DND-41 (cell line): ENCODE data around the gene OBSCN.

Source experiments
- ATAC-seq: fragments of 200-7000 bp; cut with Tn5 transposase; 3 replicates; pipeline ENCODE4 v1.9.1; 2021; ENCODE audit warnings: low read depth; ENCODE audit not compliant: insufficient read depth
- DNase-seq: peaks from one replicate; pipeline ENCODE4 v3.0.0-alpha.2; 2020
- H2AFZ ChIP-seq: 2 replicates; pipeline ENCODE4 v1.6.0; 2012; ENCODE audit warnings: low read depth, low read length
- H3K27ac ChIP-seq: 2 replicates; pipeline ENCODE4 v1.5.1; 2012; ENCODE audit warnings: low read length, inconsistent platforms
- H3K27me3 ChIP-seq: fragments of 200-600 bp; sonication (generic); 2 replicates; pipeline ENCODE4 v1.6.0; 2012; ENCODE audit warnings: low read length, mild to moderate bottlenecking, inconsistent platforms; ENCODE audit not compliant: insufficient read depth, poor library complexity
- H3K36me3 ChIP-seq: 2 replicates; pipeline ENCODE4 v1.5.1; 2012; ENCODE audit warnings: low read length, inconsistent platforms; ENCODE audit not compliant: insufficient read depth
- H3K4me1 ChIP-seq: 2 replicates; pipeline ENCODE4 v1.5.1; 2012; ENCODE audit warnings: mild to moderate bottlenecking, low read length; ENCODE audit not compliant: insufficient read depth
- H3K4me2 ChIP-seq: 2 replicates; pipeline ENCODE4 v1.6.0; 2012; ENCODE audit warnings: mild to moderate bottlenecking, moderate library complexity, low read length, inconsistent platforms; ENCODE audit not compliant: insufficient read depth
- H3K4me3 ChIP-seq, 2 experiments: fragments of 200-600 bp in 1 of 2; shearing (Covaris generic) in 1 of 2; 2 replicates each; pipeline ENCODE4 v1.5.1; 2012 to 2016; ENCODE audit warnings: inconsistent platforms in 2 of 2, low read length in 2 of 2, mild to moderate bottlenecking in 2 of 2, low read depth in 1 of 2, moderate library complexity in 1 of 2
- H3K79me2 ChIP-seq: 2 replicates; pipeline ENCODE4 v1.6.0; 2012; ENCODE audit warnings: low read length, inconsistent platforms; ENCODE audit not compliant: insufficient read depth
- H3K9ac ChIP-seq: 2 replicates; pipeline ENCODE4 v1.6.0; 2012; ENCODE audit warnings: low read depth, mild to moderate bottlenecking, inconsistent platforms, low read length, moderate library complexity
- H3K9me3 ChIP-seq: 2 replicates; pipeline ENCODE4 v1.5.1; 2012; ENCODE audit warnings: low read length, moderate library complexity, mild to moderate bottlenecking, inconsistent platforms; ENCODE audit not compliant: insufficient read depth, severe bottlenecking
- H4K20me1 ChIP-seq: 2 replicates; pipeline ENCODE4 v1.6.0; 2012; ENCODE audit warnings: low read length; ENCODE audit not compliant: insufficient read depth
- CTCF ChIP-seq: IDR thresholded peaks from 2 replicates; pipeline ENCODE4 v1.5.1; 2012; ENCODE audit warnings: borderline replicate concordance, low read length, moderate library complexity, mild to moderate bottlenecking; ENCODE audit not compliant: poor library complexity, severe bottlenecking; ENCODE audit errors: extremely low read depth
- EZH2 ChIP-seq: IDR thresholded peaks from 3 replicates; pipeline ENCODE4 v1.6.1; 2012; ENCODE audit warnings: borderline replicate concordance, low read depth, mild to moderate bottlenecking, moderate library complexity, low read length, inconsistent platforms; ENCODE audit not compliant: severe bottlenecking

OBSCN gene

DNA sequence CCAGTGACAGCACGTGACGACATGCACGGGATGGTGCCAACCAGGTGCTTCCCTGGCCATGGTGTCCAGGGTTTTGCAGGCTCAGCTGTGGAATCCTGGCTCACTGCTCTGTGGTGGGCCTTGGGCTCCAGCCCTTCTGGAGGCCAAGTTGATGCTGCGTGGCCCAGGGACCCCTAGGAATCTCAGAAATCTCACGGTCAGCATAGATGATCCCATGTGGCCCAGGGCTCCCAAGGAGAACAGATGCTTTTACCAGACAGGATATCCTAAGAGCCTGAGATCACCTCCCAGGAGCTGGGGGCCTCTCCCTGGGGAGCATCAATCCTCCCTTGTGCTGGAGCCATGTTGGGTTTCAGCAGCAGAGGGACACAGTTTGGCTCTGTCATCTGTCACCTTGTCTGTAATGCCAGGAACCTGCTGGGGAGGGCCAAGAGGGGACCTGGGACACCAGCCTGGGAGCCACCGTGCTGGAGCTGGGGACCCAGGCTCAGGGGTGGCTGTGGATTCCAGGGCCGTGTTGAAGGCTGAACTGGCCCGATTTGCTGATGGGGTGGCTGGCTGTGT lies 134.9 kb downstream of the OBSCN start:
- Histone ChIP-seq H3K9me3 (no peaks in the 10 kb centered on the region), H3K79me2 (no peaks in the 10 kb centered on the region), H4K20me1 (peaks cover 3% of the 10 kb centered on the region; the same call in 1 of the 2 replicates), H3K27ac (no peak overlapping the region), H2AFZ (no peak overlapping the region), H3K4me2 (no peak overlapping the region), H3K36me3 (peaks cover 40% of the 10 kb centered on the region), H3K4me1 (no peaks in the 10 kb centered on the region), H3K27me3 (no peaks in the 10 kb centered on the region), H3K4me3 (no peak overlapping the region), H3K9ac (no peak overlapping the region)
- TF ChIP-seq EZH2 (no peak), CTCF (no peak)
- ATAC-seq (no peak), DNase-seq (no peak)

- no peak for ATAC-seq
- H3K4me2 ChIP-seq: no peak overlapping the region
- no peak overlapping the region for H3K4me3 ChIP-seq
- H4K20me1 ChIP-seq: peaks cover 3% of the 10 kb centered on the region; the same call in 1 of the 2 replicates
- TF ChIP-seq CTCF (no peak), EZH2 (no peak)
- H3K9ac ChIP-seq: no peak overlapping the region
- no peak overlapping the region for H3K27ac ChIP-seq
- no peak overlapping the region for H2AFZ ChIP-seq
- H3K9me3 ChIP-seq: no peaks in the 10 kb centered on the region
- H3K27me3 ChIP-seq: no peaks in the 10 kb centered on the region
- DNase-seq: no peak
- H3K36me3 ChIP-seq: peaks cover 35% of the 10 kb centered on the region
- H3K4me1 ChIP-seq: no peaks in the 10 kb centered on the region
- H3K79me2 ChIP-seq: no peaks in the 10 kb centered on the region
Observed at GRCh38 chr1:228343191-228343661, 135.4 kb downstream of the OBSCN start.

DNA sequence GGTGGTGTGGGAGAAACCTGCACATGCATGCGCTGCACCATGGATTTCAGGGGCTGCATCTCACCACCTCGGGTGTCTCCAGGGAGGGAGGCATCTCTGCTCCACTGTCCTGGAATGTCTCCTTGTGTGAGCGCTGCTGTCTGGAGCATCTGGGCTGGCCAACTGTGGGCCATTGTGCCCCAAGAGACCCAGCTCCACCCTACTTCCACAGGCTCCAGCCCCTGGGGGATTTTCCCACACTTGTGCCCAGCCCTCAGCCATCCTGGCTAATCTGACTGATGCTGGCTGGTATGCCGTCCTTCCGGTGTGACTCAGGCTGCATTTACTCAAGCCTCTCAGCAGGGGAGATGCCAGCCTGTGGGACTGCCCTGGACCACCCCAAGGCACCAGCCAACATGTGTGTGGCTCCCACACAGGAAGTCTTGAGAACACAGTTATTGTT lies 136.8 kb downstream of the OBSCN start:
- Histone ChIP-seq H3K36me3 (peaks cover 20% of the 10 kb centered on the region), H3K4me2 (no peak overlapping the region), H3K9me3 (no peaks in the 10 kb centered on the region), H2AFZ (no peak overlapping the region), H3K79me2 (no peaks in the 10 kb centered on the region), H3K27ac (no peak overlapping the region), H4K20me1 (no peaks in the 10 kb centered on the region; the same call in 1 of the 2 replicates), H3K4me3 (no peak overlapping the region), H3K27me3 (no peaks in the 10 kb centered on the region), H3K4me1 (no peaks in the 10 kb centered on the region), H3K9ac (no peak overlapping the region)
- TF ChIP-seq CTCF: no peak
- TF ChIP-seq EZH2: no peak
- no peak for ATAC-seq
- DNase-seq: no peak
